ENCODE data around the gene RNF13. TPM values are rescaled to one million over a fixed set of nuclear protein-coding genes. Genes with fewer than 3 reads are reported as not detected.
"Not testable (repeated sequence)": the region's sequence is repeated elsewhere in the genome, so short reads cannot be mapped to it uniquely, and the experiment has no call there.

Gene RNF13
- total RNA-seq, 1 experiment from 2014 or later, result 91.4 TPM

DNA sequence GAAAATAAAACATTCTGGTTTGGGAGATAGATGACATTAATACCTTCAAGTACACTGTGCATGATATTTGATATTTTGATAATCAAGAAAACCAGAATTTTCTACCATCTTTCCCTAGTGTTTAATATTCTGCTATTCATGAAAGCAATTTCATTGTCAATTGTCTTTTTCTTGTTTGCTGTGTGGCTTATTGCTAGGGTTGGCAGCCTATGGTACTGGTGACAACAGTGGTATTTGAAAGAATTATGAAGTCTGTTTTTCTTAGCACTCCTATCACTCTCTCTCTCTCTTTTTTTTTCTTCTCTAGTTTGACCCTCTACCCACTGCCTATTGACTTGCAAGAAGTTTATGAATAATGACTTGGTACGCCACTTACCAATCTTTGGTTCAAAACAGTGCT, 15.4 kb downstream of the RNF13 start:
- in situ Hi-C loops (cut with HindIII; ENCODE audit: low pct_unique_long_range_greater_than_20kb, low sequenced_read_pairs), result no loop called here
- DNase-seq (ENCODE audit: low read depth), result no peak

- DNase-seq (ENCODE audit: low read depth); in situ Hi-C loops (cut with HindIII; ENCODE audit: low pct_unique_long_range_greater_than_20kb, low sequenced_read_pairs): not testable (repeated sequence)
Measured at GRCh38 chr3:149829631-149830030, 16.6 kb downstream of the RNF13 start.

DNA sequence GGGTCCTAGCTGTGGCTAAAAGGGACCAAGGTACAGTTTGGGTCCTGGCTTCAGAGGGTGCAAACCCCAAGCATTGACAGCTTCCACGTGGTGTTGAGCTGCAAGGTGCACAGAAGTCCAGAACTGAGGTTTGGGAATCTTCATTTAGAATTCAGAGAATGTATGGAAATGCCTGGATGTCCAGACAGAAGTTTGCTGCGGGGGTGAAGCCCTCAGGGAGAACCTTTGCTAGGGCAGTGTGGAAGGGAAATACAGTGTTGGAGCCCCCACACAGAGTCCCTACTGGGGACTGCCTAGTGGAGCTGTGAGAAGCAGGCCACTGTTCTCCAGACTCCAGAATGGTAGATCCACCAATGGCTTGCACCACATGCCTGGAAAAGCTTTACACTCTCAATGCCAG, 17.9 kb downstream of the RNF13 start:
- in situ Hi-C loops (cut with HindIII; ENCODE audit: low pct_unique_long_range_greater_than_20kb, low sequenced_read_pairs), result no loop called here
- DNase-seq (ENCODE audit: low read depth), result no peak

GRCh38 chr3:149831321-149831720, 18.3 kb downstream of the RNF13 start:
- in situ Hi-C loops (cut with HindIII; ENCODE audit: low pct_unique_long_range_greater_than_20kb, low sequenced_read_pairs), result no loop called here
- no peak for DNase-seq (ENCODE audit: low read depth)

DNA sequence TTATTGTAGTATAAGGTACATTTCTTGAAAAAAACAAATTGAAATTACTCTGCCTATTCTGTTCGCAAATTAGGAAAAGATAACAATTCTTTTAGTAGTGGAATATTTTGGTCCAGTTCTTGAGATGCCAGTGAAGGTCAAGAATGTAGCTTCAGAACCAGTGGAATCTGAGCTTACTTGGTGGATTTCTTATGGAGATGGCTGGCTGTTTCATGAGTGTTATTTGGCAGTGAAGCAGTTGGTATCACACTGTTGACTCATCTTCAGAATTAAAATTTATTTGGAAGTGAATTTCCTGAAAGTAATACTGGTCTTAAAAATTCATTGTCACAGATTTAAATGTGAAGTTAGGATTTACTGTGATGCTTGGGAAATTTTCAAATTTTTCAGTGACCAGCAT, 19.1 kb downstream of the RNF13 start:
- DNase-seq (ENCODE audit: low read depth), result no peak
- in situ Hi-C loops (cut with HindIII; ENCODE audit: low pct_unique_long_range_greater_than_20kb, low sequenced_read_pairs), result no loop called here

- DNase-seq (ENCODE audit: low read depth), result no peak
- in situ Hi-C loops (cut with HindIII; ENCODE audit: low pct_unique_long_range_greater_than_20kb, low sequenced_read_pairs), result no loop called here
Measured at GRCh38 chr3:149833241-149833640, 20.2 kb downstream of the RNF13 start.

- in situ Hi-C loops (cut with HindIII; ENCODE audit: low pct_unique_long_range_greater_than_20kb, low sequenced_read_pairs); DNase-seq (ENCODE audit: low read depth): not testable (repeated sequence)
Measured at GRCh38 chr3:149838491-149838890, 25.5 kb downstream of the RNF13 start.

DNA sequence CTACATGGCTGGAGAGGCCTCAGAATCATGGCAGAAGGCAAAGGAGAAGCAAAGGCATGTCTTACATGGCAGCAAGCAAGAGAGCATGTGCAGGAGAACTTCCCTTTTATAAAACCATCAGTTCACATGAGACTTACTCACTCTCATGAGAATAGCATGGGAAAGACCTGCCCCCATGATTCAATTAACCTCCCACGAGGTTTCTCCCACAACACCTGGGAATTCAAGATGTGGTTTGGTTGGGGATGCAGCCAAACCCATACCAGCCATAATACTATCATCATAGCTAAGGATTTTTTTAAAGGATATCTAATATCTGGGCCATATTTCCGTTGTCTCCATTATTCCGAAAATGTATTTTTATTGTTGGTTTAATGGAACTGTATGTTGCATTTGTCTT, 26.5 kb downstream of the RNF13 start:
- in situ Hi-C loops (cut with HindIII; ENCODE audit: low pct_unique_long_range_greater_than_20kb, low sequenced_read_pairs); DNase-seq (ENCODE audit: low read depth): not testable (repeated sequence)

DNA sequence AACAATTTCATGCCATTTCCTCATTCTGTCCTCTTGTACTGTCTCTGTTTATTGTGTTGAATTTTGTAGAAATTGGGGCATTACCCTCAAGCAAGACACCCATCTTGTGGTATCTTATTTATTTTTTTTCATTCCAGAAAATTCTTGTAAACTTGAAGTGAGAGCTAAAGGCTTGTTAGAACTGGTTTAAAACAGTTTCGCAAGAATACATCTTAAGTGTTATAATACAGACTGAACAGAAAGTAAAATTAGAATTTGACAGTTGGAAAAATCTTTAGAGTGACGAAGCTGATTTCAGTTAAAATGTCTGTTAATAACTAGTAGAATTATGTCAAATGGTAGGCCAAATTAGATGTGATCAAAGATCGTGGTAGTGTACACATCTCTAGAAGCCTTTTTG, 26.9 kb downstream of the RNF13 start:
- no peak for DNase-seq (ENCODE audit: low read depth)
- in situ Hi-C loops (cut with HindIII; ENCODE audit: low pct_unique_long_range_greater_than_20kb, low sequenced_read_pairs), result no loop called here

DNA sequence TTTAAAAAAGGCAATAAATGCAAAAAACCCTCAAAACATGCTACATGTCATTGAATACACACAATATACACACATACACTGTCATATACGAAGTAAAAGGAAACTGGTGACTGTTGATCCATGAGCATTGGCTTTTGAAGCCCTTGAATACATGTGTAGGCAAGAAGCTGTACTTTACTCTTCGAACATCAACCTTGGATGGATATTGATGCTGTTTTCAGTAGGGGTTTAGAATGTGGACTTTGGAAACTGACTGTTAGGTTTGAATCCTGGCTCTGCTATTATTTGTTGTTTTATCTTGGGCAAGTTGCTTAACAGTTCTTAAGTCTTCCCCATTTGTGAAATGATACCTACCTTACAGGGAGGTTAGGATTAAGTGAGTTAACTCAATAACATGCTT, 30.5 kb downstream of the RNF13 start:
- in situ Hi-C loops (cut with HindIII; ENCODE audit: low pct_unique_long_range_greater_than_20kb, low sequenced_read_pairs), result no loop called here
- DNase-seq (ENCODE audit: low read depth), result no peak

DNA sequence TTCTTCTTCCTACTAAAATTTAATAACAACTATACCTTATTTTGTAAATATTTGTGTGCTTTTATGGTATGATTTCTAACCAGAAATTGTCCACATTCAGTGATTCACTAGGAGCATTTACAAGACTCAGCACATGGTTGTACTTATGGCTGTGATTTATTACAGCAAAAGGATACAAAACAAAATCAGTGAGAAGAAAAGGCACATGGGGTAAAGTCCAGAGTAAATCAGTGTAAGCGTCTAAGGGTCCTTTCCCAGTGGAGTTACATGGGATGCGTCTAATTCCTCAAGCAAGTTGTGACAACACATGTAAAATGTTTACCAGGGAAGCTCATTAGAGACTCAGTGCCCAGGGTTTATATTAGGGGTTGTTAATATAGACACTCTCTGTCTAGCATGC, 31.1 kb downstream of the RNF13 start:
- DNase-seq (ENCODE audit: low read depth), result no peak
- in situ Hi-C loops (cut with HindIII; ENCODE audit: low pct_unique_long_range_greater_than_20kb, low sequenced_read_pairs), result no loop called here

GRCh38 chr3:149845570-149846244, 32.7 kb downstream of the RNF13 start:
- in situ Hi-C loops (cut with HindIII; ENCODE audit: low pct_unique_long_range_greater_than_20kb, low sequenced_read_pairs), result no loop called here
- no peak for DNase-seq (ENCODE audit: low read depth)

DNA sequence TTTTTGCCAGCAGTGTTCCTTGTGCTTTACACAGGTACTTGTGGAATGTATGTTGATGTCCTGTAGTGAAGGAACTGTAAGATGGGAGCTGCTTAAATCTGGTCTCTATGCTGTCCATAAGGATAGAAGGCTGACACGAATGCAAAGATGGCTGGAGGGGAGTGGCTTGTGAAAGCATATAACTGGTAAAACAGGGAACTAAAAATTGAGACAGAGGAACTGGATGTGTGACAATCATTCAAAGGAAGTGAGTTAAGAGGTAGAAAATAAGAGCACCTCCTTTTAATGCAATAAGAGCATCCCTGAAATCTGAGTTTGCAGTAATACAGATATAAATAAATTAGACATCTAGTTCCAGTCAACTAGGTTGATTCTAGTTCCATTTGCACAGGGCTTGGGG, 35.2 kb downstream of the RNF13 start:
- in situ Hi-C loops (cut with HindIII; ENCODE audit: low pct_unique_long_range_greater_than_20kb, low sequenced_read_pairs), result no loop called here
- DNase-seq (ENCODE audit: low read depth), result no peak

DNA sequence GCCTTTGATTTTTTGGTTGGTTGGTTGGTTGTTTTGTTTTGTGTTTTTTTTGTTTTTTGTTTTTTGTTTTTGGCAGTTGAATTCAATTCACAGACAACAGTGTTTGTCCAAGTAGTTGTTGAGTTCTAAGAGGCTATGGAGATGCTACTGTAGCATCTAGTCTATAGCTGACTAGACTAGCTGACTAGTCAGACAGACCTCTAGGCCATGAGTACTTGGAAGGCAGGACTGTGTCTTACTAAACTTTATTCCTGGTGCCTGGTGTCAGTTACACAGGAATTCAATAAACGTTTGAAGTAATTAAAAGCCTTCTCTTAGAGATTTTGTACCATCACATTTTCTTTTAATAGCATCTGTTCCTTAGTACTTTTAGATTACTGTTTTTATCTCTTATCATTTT, 35.7 kb downstream of the RNF13 start:
- no peak for DNase-seq (ENCODE audit: low read depth)
- in situ Hi-C loops (cut with HindIII; ENCODE audit: low pct_unique_long_range_greater_than_20kb, low sequenced_read_pairs), result no loop called here

DNA sequence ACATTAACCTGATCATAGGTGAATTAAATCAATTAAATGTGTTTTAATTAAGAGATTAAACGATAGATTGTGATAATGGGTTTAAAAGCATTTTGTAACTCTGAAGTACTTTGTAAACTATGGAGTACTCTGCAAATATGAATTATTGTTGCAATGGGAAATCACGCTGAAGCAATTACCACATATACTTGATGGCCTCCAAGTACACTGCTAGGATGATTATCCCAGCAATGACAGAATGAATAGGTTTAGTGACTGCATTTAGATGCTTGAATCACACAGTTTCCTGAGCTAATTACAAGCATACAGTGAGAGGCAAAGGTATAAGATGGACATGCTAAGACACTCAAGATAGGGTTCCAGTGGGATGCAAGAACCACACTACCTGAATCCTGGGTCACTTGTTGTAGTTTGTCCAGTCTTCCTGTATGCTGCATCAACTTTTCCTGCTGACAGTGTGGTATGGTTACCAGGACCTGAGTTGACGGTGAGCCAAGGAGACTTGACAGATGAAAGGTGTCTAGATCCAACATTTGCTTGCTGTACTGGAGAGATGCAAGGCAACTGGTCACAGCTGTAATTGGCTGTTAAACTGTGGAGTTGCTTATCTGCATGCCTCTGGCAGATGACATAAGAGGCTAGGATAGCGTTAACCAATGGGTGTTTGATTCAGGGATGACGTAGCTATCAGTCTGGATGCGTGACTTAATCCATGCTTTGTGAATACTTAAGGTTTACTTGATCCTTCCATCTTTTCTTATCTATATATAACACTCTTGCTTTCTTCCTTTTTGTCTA, 38.0 kb downstream of the RNF13 start:
- DNase-seq (ENCODE audit: low read depth), result no peak
- in situ Hi-C loops (cut with HindIII; ENCODE audit: low pct_unique_long_range_greater_than_20kb, low sequenced_read_pairs), result no loop called here

DNA sequence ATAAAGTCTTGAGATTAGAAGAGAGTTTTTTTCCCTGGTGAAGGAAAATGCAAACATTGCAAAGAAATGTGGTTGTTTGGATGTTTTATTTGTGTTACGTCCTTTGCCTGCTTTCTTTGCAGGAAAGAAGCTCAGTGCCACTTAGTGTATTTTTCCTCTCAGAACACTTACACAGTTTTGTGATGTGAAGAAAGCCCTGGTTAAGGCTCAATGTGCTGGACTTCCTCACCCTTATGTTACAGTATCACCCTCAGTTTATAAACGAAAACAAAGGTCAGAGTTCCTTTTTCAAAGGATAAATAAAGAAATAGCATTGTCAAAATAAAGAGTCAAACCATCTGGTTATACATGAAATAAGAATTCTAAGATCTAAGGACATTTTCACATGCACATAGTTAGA, 45.9 kb downstream of the RNF13 start:
- in situ Hi-C loops (cut with HindIII; ENCODE audit: low pct_unique_long_range_greater_than_20kb, low sequenced_read_pairs), result no loop called here
- no peak for DNase-seq (ENCODE audit: low read depth)

DNA sequence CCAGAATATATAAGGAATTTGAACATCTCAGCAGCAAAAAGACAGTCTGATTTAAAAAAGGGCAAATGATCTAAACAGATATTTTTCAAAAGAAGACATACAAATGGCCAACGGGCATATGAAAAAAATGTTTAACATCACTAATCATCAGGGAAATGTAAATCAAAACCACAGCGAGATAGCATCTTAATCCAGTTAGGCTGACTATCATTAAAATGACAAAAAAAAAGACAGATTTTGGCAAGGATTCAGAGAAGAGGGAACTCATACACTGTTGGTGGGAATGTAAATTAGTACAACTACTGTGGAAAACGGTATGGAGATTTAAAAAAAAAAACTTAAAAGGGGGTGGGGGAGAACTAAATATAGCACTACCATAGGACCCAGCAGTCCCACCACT, 47.9 kb downstream of the RNF13 start:
- DNase-seq (ENCODE audit: low read depth), result no peak
- in situ Hi-C loops (cut with HindIII; ENCODE audit: low pct_unique_long_range_greater_than_20kb, low sequenced_read_pairs), result no loop called here

DNA sequence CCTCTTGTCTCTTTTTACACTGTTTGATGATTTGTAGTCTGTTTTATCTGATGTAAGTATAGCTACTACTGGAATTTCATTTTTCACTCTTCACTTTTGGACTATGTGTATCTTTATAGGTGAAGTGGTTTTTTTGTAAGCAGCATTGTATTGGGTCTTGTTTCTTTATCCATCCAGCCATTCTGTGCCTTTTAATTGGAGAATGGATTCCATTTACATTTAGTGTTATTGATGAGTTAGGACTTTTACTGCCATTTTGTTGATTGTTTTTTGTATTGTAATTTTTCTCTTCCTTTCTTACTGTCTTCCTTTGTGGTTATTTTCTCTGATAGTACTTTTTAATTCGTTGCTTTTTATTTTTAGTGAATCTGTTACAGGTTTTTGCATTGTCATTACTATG, 54.5 kb downstream of the RNF13 start:
- no peak for DNase-seq (ENCODE audit: low read depth)
- in situ Hi-C loops (cut with HindIII; ENCODE audit: low pct_unique_long_range_greater_than_20kb, low sequenced_read_pairs), result no loop called here

- in situ Hi-C loops (cut with HindIII; ENCODE audit: low pct_unique_long_range_greater_than_20kb, low sequenced_read_pairs), result no loop called here
Measured at GRCh38 chr3:149871855-149872254, 58.8 kb downstream of the RNF13 start.

GRCh38 chr3:149872589-149872988, 59.6 kb downstream of the RNF13 start:
- in situ Hi-C loops (cut with HindIII; ENCODE audit: low pct_unique_long_range_greater_than_20kb, low sequenced_read_pairs), result no loop called here
- no peak for DNase-seq (ENCODE audit: low read depth)

More at GRCh38 chr3:149871855-149872254, 58.8 kb downstream of the RNF13 start:
- DNase-seq (ENCODE audit: low read depth), result no peak
